Activated naive CD4-positive, alpha-beta T cell treated with anti-CD3 and anti-CD28 coated beads, Interleukin-2, amount 50 U/mL, for 16 hours (primary cell): Measurements from ENCODE around the gene LHX3.
A peak's percentile ranks its signal among the peaks of the same experiment; 100 is the strongest.

ENCODE experiments used
- DNase-seq: peaks from one replicate; pipeline ENCODE4 v3.0.0-alpha.2; 2020

LHX3 gene

DNA sequence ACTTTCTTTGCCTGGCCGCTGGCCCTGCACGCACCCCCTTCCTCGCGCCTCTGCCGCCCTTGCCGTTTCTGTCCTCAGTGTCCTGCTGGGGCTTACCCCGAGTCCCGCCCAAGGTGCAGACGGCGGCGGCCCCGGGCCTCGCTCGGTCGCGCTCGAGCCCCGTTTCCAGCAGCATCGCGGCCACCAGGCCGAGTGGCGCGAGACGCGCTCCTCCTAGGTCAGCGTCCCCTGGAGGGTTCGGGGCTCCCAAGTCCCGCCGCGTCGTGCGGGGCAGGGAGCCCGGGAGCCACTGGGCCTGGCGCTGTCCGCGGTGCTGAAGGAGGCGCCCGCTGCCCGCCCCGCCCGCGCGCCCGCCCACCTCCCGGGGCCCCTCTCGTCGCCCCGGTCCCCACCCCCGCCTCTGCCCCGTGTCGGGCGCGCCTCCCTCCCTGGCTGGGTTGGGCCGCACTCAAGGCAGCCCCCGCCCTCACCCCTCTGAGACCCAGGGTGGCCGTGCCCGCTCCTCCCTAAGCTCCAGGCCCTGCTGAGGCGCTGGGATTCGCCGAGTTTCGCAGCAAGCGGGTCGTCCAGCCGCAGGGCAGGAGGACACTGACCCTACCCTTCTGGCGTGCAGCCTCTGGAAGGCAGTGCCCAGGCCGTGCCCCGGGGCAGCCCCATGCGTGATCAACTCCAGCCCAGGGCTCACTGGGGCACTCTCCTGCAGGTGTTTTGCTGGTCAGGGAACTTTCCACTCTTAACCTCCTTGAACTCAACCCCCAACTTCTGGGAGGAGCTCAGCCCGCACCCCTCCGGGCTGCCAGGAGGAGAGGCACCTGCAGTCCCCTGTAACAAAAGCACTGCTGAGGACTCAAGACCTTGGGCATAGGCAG, at the start of gene LHX3:
LHX3 (minus strand) TSS at position 291 of the 869 bp plus-strand sequence; CDS start at position 175, 116 bp downstream.
- no peak for DNase-seq

DNA sequence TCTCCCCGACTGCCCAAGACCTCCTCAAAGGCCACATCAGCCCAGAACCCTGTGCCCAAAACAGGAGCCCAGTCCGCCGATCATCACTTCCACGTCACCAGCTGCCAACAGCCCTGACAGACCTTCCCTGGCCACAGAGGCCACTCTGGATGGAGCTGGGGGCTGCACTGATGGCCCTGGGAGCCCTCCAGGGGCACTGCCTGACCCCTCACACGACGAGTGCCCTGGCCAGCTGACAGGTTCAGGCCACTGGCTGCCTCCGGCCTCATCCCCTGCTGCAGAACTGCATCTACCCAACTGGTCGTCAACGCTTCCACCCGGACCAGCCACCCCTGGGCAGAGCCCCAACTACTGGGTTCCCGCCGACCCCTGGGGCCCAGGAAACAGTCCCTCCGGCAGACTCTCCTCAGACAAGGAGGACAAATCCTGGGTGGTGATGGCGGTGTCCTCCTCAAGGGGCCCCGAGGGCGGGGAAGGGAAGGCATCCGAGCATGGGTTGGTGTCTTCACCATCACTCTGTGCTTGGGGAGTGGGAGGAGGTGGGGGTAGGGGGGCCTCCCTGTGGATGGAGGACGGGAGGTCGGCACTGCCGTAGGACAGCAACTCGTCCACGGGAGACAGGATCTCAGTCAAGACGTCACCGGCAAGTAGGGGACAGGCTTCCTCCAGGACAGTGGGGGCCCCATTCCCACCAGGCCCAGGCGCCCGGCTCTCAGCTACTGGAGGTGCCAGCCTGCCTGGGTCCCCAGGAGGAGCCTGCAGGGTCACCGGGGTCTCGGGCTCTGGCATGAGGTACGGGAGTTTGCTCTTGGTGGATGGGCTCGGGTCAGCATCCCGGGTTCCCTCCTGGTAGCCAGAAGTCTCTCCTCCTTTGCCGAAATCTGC, 48.6 kb upstream of the LHX3 start:
- DNase-seq: no peak

DNA sequence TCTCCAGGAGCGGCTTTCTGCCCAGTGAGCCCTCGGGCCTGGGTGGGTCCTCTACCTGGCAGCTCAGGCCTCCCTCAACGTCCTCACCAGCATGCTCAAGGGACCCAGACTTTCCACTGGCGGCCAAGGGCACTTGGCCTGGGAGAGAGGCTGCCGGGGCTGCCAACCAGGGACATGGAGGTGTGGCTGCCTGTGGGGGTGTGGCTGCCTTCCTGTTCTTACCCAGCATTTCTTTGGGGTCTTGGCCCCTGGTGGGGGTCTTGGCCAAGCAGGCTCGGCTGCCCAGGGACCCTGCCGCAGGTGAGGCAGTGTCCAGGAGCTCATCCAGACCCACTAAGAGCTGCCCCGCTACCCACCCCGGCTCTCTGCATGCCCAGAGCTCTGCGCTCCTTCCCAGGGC, 47.9 kb upstream of the LHX3 start:
- no peak for DNase-seq

DNA sequence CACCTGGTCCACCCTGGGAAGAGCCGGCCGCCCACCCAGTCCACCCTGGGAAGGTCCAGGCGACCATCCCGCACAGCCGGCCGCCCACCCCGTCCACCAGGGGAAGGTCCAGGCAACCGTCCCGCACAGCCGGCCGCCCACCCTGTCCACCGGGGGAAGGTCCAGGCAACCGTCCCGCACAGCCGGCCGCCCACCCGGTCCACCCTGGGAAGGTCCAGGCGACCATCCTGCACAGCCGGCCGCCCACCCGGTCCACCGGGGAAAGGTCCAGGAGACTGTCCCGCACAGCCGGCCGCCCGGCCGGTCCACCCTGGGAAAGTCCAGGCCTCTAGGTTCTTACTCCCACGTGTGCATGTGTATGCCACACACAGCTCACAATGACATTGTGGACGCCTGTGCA, 47.4 kb upstream of the LHX3 start:
- DNase-seq: no peak

DNA sequence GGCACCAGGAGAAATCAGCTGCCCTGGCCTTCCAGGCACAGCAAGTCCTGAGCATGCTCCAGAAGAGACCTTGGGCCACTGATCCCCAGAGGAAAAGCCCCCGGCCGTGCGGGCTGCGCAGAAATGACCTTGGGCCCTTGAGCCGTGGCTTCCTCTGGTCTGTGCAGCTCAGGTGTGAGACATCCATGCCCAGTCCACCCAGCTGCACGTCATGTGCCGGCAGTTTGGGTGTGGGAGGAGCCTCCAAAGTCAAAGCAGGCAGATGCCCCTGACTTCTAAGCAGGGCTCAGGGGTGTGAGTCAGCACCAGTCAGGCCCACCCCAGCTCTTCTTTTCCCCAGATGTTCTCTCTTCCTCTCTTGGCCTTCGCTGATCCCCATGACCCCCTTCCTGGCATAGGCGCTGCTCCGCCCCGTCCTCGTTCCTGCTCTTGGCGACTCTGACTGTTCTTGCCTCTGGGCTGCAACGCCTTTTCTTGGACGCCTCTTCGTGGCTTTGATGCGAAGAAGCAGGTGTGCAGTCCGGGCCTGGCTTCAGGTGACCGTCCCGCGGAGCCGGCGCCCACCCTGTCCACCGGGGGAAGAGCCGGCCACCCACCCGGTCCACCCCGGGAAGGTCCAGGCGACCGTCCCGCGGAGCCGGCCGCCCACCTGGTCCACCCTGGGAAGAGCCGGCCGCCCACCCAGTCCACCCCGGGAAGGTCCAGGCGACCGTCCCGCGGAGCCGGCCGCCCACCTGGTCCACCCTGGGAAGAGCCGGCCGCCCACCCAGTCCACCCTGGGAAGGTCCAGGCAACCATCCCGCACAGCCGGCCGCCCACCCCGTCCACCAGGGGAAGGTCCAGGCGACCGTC, 46.6 kb upstream of the LHX3 start:
- DNase-seq: no peak

DNA sequence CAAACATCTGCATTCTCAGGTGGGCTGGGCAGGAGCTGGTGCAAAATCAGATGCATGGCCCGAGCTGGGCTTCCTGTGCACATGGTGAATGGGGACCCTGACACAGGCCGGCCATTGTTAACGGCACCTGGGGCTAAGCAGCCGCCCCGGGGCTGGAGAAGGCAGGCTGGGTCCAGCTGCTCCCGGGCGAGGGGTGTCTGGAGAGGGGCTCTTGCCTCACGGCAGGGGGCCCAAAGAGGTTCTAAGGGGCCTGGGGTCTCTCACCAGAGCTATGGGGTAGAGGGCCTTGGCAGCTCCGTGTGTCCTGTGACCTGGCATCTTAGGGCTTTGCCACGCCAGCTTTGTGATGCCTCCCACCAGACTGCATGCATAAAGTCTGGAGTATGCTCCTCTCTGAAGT, 45.7 kb upstream of the LHX3 start:
- DNase-seq: no peak

DNA sequence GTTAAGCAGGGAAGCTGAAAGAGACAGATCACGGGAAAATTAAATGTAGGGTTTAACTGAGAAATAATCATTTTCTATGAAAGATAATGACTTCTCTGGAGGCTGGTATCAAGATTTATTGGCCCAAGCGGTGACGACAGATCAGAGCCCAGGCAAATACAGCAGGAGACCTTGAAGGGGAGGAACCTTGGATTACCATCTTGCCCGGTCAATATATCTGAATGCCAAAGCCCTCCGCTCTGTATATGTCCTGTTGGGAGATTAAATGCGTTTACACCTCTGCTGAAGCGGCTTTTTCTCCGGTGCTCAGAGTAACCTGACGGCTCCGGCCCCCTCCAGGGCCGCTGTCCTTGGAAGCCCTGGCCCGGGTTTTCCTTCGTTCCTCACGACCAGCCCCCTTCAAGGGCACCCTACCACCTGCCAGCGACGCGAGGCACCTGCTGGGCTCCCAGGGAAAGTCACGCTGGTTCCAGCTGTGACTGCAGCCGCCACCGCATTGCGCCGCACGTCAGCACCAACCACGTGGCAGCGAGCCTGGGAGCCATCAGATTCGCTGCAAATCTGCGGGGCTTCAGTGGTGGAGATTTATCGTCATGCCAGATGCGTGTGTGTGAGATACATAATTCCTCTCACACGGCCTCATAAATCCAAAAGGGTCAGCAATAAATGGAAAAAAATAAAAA, 45.1 kb upstream of the LHX3 start:
- DNase-seq: no peak

DNA sequence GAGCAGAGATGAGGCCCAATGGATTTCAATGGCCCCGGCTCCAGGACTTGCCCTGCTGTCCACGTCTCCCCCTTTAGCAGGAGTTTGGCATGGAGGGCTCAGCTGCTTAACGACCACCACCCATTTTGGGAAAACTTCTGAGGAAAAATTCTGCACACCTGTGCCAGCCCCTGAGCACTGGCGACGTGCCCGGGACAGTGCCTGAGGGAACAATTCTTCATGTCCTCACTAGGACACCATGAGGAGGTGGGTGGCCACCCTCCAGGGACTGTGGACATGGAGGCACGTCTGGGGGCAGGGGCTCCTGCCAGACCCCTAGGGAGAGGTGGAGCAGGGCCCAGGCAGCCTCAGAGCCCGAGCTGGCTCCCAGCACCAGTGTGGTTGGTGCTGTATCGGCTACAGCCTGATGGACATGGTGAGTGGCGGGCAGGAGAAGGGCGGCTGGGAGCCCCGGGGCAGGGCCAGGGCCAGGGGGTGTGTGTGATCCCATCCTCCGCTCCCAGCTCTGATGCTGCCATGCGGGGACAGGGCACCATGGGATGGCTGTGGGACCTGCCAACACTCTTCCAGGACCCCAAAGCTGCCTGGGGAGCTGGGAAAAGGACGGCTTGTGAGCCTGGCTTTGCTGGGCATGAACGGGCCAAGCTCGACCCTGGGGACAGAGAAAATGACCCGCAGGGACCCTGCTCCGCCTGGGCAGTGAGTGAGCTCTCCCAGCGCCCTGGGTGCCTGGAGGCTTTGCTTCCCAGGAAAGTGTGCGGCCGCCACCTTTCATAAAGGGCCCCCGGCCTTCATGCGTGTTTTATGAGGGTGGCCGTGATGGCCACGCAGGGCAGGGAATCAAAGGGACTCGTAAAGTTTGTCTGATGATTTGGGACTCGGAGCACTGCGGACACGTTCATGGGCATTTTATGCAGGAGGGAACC, 44.3 kb upstream of the LHX3 start:
- DNase-seq: no peak

DNA sequence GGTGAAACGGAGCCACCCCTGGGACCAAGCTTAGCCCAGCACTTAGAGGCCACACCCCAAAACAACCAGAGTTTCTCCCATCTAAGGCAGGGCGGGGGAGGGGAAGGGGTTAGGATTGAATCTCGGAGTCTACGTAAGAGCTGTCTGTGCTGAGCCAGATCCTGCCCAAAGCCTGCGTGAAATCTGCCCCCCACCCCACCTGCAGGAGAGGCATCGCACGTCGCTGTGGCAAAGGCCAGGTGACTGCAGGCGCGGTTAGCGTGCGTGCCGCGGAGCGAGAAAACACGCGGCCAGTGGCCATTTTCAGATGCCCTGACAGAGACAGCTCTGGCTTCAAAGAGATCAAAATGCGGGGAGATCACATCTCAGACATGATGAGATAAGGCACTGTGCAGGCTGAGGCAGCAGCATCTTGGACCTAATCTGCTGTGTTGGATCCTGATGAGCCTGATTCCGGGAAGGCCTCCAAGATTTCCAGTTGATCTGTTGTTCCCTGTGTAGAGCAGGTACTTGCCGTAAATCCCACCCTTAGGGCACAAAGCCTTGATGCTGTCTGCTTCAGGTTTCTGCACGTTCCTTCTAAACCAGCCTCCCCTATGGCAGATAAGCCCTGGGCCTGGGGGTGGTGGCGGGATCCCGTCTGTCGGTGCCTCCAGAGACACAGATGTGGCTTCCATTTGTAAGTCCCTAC, 43.2 kb upstream of the LHX3 start:
- no peak for DNase-seq

DNA sequence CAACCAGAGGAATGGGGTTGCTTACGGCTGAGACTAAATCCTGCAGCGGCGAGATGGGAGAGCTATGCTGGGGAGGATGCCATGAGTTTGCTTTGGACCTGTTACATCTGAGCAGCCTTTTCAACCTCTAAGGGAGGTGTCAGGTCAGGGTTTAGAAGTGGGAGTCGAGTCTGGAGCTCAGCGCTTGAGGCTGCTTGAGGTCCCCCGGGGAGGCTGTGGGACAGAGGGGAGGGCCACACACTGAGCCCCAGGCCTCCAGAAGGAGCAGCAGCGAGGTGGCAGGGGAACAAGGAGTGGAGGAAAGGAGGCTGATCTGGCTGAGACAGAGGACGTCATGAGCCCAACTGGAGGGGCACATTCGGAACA, 42.6 kb upstream of the LHX3 start:
- DNase-seq: no peak

DNA sequence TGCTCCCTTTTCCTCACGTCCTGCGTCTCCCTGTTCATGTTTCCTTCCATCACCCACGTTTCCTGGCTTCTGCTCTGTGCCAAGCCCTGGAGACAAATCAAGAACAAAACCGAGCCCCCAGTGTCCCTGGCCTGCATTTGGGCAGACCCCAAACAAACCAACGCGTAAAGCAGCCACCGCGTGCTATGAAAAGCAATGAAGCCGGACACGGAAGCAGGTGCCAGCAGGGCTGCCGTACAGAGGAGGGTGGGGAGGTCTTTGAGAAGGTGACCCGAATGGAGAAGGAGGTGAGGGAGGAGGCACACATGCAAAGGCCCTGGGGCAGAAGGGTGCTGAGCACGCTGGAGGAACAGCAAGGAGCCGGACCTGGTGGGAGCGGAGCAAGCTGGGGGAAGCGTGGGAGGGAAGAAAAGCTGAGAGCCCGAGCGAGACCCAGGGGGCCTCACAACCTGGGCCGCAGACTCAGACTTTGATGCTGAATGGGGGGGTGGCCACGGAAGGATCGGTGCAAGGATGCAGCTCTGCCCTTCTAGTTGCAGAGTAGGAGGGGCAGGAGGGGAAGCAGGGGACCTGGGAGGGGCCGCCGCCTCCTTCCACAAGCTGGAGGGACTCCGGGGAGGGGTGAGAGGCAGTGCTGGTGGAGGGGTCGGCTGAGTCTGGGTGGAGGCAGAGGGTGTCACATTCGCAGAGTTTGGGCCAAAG, 42.1 kb upstream of the LHX3 start:
- no peak for DNase-seq

DNA sequence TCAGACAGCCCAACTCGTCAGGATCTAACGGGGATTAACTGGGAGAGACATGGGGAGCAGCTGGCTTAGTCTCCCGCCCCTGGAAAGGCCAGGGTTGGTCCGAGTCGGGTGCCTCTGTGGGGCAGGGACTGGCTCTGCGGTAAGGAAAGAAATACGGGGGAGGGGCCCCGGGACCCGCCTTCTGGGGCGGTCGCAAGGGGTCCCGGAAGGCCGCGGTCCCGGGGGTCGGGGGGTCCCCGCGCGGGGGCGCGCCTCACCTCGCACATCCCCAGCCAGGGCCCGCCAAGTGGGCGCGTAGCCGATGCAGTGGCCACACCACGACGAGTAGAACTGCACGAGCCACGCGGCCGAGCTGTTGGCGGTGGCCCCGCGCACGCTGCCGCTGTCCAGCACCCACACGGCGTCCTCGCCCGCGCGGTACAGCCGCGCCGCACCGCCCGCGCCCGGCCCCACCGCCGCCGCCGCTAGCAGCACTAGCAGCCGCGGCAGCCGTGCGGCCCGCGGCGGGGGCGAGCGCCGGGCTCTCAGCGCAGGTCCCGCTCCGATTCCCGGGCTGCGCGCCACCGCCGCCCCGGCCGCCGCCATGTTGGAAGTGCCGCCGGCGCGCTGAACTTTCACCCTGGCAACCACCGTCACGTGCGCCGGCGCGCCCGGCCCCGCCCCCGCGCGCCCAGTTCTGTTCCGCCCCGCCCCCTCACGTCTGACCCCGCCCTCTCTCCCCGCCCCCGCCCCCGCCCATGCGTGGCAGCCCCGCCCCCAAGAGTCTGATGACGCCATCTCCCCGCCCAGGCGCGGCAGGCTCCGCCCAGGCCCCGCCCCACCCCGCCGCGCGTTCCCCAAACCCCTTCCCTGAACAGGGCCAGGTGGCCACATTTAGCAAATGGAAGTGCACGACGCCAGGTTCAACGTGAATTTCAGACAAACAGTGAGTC, 40.6 kb upstream of the LHX3 start, which contains the start of gene QSOX2:
QSOX2 (minus strand) TSS at position 594 of the 932 bp plus-strand sequence; CDS start at position 585, 9 bp downstream.
- DNase-seq: peak; percentile 85

DNA sequence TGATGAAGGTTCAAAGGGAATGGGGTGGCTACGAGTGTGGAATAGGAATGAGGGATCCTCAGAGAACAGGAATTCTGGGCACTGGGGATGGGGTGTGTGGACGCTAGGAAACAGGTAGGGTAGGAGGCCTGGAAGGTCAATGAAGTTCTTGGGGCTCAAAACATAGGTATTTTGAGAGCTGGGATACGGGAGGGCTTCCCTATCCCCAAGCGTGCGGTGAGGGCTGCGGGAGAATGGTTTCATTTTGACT, 40.0 kb upstream of the LHX3 start:
- no peak for DNase-seq

DNA sequence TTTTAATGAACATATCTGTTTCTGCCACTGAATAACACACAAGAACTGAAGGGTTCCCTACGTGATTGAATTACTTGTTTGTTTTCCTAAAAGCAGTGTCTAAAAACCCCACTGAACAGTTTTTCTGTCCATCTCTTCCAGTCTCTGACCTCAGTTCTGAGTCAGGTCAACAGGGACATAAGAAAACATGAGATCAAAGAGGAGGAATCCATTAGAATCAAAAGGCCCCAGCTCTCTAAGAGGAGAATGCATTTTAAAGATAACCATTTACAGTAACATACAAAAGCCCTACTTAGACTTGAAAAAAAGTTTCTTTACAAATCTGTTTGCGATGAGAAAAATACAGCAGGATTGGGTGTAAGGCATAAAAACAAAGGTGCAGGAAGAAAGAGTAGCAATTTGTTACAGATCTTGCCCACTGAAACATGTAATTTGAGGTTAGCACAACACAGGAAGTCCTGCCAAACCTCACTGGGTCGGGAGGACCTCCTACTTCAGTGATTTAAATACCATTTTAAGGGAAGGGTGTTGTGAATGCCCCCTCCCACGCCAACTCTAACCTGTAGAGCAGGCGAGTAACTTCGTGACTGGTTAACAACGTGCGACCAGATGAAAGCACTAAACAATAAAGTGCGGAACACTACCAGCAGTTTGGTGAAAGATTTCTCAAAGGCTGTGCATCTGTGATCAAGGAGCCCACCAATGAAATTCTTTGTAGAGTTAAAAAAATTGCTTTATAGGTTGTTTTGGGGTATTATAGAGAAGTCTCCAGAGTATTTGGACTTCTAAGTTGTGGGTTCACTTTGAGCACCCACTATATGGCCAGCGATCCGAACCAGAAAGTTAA, 39.4 kb upstream of the LHX3 start:
- DNase-seq: peak; percentile 73

DNA sequence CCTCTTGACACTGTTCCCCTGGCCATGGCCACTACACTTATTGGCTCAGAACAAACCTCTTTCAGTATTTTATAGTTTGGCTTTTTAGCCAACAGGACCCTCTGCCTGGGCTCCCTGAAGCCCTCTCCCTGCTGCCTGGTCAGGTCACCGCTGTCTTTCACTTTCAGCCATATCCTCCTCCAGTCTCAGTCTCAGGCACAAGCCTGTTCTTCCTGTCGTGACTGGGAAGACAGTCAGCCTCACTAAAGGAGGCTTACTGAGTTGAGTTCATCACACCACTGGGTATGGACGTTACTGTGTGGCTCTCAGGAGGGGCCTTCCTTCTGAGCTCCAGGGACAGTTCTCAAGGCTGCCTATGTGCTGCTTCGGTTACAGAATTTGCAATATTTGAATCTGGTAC, 38.7 kb upstream of the LHX3 start:
- no peak for DNase-seq

DNA sequence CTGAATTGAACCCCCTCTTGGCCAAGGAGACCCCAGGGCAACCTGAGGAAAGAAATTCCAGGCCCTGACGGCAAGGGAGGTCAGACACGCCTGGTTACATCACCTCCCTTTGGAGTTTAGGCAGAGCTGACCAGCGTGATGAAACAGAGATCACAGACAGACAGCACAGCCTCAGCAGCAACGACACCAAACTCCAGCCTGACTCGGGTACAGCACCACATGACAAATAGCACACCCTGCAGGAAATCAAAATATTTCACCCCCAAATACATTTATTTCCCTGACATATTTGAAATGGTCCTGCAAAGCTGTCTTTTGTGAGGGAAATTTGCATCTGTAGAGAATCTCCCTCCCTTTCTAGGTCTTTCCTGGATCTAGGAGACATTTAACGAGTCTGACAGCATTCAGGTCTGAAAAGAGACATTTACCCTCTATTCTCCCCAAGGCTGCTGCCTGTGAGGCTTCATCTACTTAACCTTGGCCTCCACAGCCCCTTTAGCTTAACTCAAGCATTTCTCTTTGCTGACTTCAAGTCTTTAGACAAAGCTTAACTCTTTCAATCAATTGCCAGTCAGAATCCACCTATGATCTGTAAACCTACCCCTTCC, 38.1 kb upstream of the LHX3 start:
- no peak for DNase-seq

DNA sequence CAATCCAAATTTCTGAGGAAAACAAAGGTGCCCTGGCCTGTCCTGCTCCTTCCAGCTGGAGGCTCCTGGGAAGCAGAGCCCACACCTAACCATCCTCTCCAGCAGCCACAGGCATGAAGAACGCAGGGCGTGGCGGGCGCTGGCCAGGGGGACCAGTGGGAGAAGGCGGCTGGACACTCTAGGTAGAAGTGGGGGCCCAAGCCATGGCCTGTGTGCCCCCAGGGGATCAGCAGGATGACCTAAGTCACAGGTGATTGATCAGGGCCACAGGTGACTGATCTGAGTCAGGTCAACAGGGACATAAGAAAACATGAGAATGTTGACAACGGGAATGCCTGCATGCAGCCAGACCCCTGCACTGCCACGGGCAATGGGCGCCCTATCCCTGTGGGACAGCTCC, 37.3 kb upstream of the LHX3 start:
- DNase-seq: no peak

DNA sequence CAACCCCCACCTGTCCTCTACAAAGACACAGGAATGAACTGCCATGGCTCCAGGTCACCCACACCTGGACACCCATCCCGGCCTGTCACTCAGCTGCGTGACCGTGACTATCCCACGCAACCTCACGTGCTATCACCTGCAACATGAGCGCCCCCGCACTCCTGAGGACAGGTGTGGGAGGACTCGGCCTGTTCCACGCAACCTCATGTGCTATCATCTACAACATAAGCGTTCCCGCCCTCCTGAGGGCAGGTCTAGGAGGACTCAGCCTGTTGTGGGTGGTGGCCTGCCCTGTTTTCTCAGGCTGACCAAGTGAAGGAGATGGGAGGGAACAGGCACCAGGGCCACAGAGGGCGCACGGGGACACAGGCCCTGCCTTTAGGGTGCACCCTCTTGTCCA, 36.6 kb upstream of the LHX3 start:
- DNase-seq: no peak
